Progenitor cell of endocrine pancreas (in vitro differentiated cells): ENCODE results near the gene ACLY. TPM values are rescaled to one million over a fixed set of nuclear protein-coding genes. Genes with fewer than 3 reads are reported as not detected.

Source experiments
- DNase-seq: peaks from one replicate; pipeline ENCODE4 v3.0.0; 2021; ENCODE audit warnings: low spot score; ENCODE audit not compliant: unreplicated experiment
- H3K27ac Mint-ChIP-seq: 2 replicates; pipeline ENCODE4 v1.8.0; 2021; ENCODE audit warnings: mild to moderate bottlenecking, moderate library complexity, mixed read lengths
- H3K27me3 Mint-ChIP-seq: 2 replicates; pipeline ENCODE4 v1.8.0; 2021; ENCODE audit warnings: mixed read lengths
- H3K36me3 Mint-ChIP-seq: 2 replicates; pipeline ENCODE4 v1.8.0; 2022; ENCODE audit warnings: mixed read lengths; ENCODE audit not compliant: insufficient read depth
- H3K4me1 Mint-ChIP-seq: 2 replicates; pipeline ENCODE4 v1.8.0; 2021; ENCODE audit warnings: low read depth, mixed read lengths
- H3K4me3 Mint-ChIP-seq: 2 replicates; pipeline ENCODE4 v1.8.0; 2021; ENCODE audit warnings: low read depth, mild to moderate bottlenecking, moderate library complexity, mixed read lengths
- H3K9me3 Mint-ChIP-seq: 2 replicates; pipeline ENCODE4 v1.8.0; 2021; ENCODE audit warnings: low read depth, mixed read lengths
- long read RNA-seq: library from polyadenylated mRNA; unstranded; transcript quantifications from one replicate; pipeline ENCODE4 v2.0.0, GENCODE V29; 2020
- total RNA-seq: library from RNA; stranded (reverse); gene quantifications from 2 replicates; pipeline ENCODE4 v1.2.1, GENCODE V29; 2021
- TF ChIP-seq, protein P1 (sequence below): fragments of 200-600 bp; sonication (generic); IDR thresholded peaks from one replicate; pipeline ENCODE4 v1.5.0; 2021; ENCODE audit warnings: antibody characterized with exemption, mild to moderate bottlenecking; ENCODE audit not compliant: unreplicated experiment

ACLY gene
- total RNA-seq, result 186 and 188 TPM in 2 replicates
- long read RNA-seq, full-length matches to known transcripts, result 320 of 512 reads
- long read RNA-seq, partial matches to known transcripts, result 148 of 512 reads
- long read RNA-seq, other reads (novel, unspliced or antisense), result 44 of 512 reads

DNA sequence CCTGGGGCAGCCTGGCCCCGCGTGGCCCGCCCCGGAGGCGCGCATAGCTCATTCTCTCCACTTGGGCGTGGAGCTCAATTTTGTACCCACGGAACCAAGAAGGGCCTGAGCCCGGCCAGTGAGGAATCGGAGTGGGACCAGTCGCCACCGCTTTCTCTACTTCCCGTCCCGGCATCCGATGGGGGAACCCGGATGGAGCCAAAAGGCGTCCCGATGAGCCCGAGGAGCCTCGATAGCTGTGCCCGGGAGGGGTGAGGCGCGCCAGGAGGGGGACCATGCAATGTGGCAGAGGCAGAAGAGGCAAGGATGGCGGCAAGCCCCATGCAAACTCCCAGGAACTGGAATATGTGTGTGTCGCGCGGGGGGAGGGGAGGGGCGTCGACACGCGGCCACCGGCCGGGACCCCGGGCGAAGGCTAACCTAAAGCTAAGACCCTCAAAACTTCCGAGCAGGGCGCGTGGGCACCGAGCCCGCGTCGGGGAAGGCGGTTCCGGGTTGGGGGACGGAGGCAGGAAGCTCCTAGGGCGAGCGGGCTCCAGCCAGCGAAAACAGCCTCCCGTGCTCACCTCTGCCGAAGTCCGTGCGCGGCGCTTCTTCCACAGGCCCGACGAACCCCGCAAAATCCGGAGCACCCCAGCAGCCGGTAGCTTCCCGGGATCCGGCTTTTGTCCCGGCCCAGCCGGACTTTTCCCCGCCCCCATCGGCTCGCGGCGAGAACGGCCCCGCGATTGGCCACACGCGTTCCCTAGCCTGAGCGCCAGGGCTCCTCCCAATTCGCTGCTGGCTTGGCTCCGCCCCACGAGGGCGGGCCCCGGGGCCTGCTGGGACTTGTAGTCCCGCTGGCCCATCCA, at the start of gene ACLY:
Gene ACLY (minus strand): TSS at position 638 of the 851 bp plus-strand sequence. CDS start 5,078 bp downstream, outside the sequence.
- H3K36me3 Mint-ChIP-seq, result no peaks in the 10 kb centered on the region
- peaks cover 48% of the 10 kb centered on the region for H3K4me1 Mint-ChIP-seq
- TF ChIP-seq, protein P1, sequence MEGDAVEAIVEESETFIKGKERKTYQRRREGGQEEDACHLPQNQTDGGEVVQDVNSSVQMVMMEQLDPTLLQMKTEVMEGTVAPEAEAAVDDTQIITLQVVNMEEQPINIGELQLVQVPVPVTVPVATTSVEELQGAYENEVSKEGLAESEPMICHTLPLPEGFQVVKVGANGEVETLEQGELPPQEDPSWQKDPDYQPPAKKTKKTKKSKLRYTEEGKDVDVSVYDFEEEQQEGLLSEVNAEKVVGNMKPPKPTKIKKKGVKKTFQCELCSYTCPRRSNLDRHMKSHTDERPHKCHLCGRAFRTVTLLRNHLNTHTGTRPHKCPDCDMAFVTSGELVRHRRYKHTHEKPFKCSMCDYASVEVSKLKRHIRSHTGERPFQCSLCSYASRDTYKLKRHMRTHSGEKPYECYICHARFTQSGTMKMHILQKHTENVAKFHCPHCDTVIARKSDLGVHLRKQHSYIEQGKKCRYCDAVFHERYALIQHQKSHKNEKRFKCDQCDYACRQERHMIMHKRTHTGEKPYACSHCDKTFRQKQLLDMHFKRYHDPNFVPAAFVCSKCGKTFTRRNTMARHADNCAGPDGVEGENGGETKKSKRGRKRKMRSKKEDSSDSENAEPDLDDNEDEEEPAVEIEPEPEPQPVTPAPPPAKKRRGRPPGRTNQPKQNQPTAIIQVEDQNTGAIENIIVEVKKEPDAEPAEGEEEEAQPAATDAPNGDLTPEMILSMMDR, result no peak
- H3K27me3 Mint-ChIP-seq, result no peaks in the 10 kb centered on the region
- H3K9me3 Mint-ChIP-seq, result no peaks in the 10 kb centered on the region
- H3K27ac Mint-ChIP-seq, result peak within 1 kb of the TSS; percentile 92
- peak; percentile 96 for DNase-seq
- H3K4me3 Mint-ChIP-seq, result peak within 1 kb of the TSS; percentile 90

DNA sequence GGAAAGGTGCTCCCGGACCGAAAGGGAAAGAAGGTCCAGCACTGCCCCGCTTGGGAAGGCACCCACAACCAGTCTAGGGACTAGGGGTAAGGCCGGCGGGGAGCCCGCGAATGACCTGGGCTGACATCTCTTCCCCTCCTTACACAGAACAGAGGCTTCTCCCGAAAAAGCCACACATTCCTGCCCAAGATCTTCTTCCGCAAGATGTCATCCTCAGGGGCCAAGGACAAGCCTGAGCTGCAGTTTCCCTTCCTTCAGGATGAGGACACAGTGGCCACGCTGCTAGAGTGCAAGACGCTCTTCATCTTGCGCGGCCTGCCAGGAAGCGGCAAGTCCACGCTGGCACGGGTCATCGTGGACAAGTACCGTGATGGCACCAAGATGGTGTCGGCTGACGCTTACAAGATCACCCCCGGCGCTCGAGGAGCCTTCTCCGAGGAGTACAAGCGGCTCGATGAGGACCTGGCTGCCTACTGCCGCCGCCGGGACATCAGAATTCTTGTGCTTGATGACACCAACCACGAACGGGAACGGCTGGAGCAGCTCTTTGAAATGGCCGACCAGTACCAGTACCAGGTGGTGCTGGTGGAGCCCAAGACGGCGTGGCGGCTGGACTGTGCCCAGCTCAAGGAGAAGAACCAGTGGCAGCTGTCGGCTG, 49.3 kb upstream of the ACLY start:
- Mint-ChIP-seq H3K9me3 (no peaks in the 10 kb centered on the region), H3K36me3 (peaks cover 10% of the 10 kb centered on the region), H3K4me3 (peak overlapping the region; percentile 79), H3K27ac (peak overlapping the region; percentile 42), H3K27me3 (no peaks in the 10 kb centered on the region), H3K4me1 (peaks cover 18% of the 10 kb centered on the region)
- no peak for DNase-seq
- TF ChIP-seq, protein P1, result no peak

DNA sequence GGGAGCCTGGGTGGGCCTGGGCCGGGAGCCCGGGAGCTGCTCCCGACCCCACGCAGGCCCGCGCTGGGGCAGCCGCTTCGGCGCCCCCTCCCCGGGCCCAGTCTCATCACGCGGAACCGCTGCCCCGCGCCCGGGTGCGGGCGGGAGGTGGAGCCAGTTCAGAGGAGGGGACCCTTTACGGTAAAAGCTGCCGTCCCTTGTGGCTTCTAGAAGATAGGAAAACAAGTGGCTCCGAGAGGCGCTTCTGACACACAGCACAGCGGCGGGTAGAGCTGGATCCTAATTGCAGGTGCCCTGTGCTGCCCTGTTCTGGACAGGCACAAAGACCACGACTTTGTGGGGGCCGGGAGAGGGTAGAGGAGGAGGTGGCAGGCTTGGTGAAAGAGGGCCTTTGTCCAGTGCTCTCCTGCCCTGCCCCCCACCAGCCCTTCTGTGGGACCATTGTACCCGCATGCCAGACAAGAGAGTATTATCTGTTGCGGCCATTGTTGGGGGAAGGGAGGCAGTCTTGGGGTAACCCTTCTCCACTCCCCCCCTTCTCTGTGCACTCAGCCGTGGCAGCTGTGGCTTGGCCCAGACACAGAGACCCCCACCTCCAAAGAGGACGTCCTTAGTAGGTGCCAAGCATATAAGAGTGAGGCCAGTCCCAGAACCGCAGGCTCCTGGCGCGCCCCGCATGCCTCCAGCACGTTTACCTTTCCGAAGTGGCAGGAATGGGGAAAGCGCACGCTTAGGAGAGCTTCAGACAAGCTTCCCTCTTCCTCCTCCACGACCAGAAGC, 48.6 kb upstream of the ACLY start:
- H3K4me3 Mint-ChIP-seq, result peak overlapping the region; percentile 79
- TF ChIP-seq, protein P1, result no peak
- peaks cover 17% of the 10 kb centered on the region for H3K4me1 Mint-ChIP-seq
- H3K36me3 Mint-ChIP-seq, result peaks cover 8% of the 10 kb centered on the region
- H3K27me3 Mint-ChIP-seq, result no peaks in the 10 kb centered on the region
- no peak for DNase-seq
- H3K27ac Mint-ChIP-seq, result peak overlapping the region; percentile 42
- no peaks in the 10 kb centered on the region for H3K9me3 Mint-ChIP-seq

DNA sequence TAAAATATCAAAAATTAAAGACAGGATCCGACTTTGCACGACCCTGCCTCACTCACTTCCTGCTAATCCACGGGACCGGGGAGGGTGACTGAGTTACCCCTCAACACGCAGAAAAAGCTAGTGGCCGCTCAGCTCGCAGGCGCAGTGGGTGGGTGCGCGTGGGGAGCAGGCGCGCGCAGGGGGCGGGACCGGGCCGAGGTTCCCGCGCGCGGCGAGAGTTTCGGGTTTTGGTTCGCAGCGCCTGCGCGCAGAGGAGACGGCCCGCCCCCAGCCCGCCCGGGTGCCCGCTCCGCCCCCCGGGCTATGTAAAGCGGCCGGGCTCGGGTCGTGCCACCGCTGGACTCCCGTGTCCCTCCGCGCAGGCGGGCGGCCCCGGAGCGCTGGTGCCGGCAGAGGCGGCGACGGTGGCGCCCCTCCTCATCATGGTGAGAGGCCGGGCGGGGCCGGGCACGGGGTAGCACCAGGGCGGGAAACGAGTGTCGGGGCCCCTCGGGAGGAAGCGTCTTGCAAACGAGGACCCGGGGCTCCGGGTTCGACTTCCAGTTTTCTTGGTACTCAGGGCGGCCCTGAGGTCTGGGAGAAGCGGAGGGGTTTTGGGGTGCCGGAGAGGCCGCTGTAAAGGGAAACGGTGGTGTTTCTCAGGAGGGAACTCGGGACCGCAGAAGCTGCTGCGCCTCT, 47.9 kb upstream of the ACLY start, which contains the start of gene CNP:
Gene CNP (plus strand): TSS at position 333 of the 678 bp plus-strand sequence. CDS start 90 bp downstream, at position 423.
- peak; percentile 83 for DNase-seq
- Mint-ChIP-seq H3K4me1 (peaks cover 20% of the 10 kb centered on the region), H3K9me3 (no peaks in the 10 kb centered on the region), H3K4me3 (peak within 1 kb of the TSS; percentile 79), H3K36me3 (peaks cover 7% of the 10 kb centered on the region), H3K27ac (peak within 1 kb of the TSS; percentile 95), H3K27me3 (no peaks in the 10 kb centered on the region)
- TF ChIP-seq, protein P1, result no peak
